PC-3 (cell line): Measurements from ENCODE around the gene FIZ1.

Experiments used
- CTCF ChIP-seq: fragments of 300-600 bp; sonication (generic); conservative IDR thresholded peaks from 2 replicates; pipeline ENCODE4 v1.5.1; 2017; ENCODE audit warnings: antibody characterized with exemption, low read depth, mild to moderate bottlenecking, low read length
- EZH2 ChIP-seq: fragments of 300-600 bp; sonication (generic); IDR thresholded peaks from one replicate; pipeline ENCODE4 v1.6.1; 2017; ENCODE audit warnings: antibody characterized with exemption, mild to moderate bottlenecking, low read length; ENCODE audit not compliant: unreplicated experiment

- TF ChIP-seq CTCF: no peak
- no peak for TF ChIP-seq EZH2
Measured at GRCh38 chr19:55567708-55568328, 31.5 kb downstream of the FIZ1 start.
